ENCODE data around the gene PLA2G2D.

DNA sequence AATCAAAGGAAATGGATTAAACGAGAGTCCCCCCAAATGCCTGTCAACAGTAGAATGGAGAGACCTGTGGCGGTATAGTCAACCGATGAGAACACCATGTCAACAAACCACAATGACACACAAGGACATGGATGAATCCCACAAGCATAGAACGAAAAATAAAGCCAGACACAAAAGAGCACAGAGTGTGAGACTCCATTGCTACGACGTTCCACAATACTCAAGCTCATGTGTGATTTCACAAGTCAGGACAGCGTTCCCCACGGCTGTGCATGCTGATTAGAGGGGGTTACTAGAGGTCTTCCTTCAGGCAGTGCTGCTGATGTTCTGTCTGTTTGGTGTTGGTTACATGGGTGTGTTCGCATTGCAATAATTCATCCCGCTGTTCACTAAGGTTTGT lies 5.8 kb upstream of the PLA2G2D start:
- TF ChIP-seq, protein P1, sequence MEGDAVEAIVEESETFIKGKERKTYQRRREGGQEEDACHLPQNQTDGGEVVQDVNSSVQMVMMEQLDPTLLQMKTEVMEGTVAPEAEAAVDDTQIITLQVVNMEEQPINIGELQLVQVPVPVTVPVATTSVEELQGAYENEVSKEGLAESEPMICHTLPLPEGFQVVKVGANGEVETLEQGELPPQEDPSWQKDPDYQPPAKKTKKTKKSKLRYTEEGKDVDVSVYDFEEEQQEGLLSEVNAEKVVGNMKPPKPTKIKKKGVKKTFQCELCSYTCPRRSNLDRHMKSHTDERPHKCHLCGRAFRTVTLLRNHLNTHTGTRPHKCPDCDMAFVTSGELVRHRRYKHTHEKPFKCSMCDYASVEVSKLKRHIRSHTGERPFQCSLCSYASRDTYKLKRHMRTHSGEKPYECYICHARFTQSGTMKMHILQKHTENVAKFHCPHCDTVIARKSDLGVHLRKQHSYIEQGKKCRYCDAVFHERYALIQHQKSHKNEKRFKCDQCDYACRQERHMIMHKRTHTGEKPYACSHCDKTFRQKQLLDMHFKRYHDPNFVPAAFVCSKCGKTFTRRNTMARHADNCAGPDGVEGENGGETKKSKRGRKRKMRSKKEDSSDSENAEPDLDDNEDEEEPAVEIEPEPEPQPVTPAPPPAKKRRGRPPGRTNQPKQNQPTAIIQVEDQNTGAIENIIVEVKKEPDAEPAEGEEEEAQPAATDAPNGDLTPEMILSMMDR (IDR thresholded peaks at IDR 0.05; ENCODE audit: poor library complexity) = no peak
- TF ChIP-seq EZH2 (IDR thresholded peaks at IDR 0.05; ENCODE audit: borderline replicate concordance) (no peak), EZH2phosphoT487 (IDR thresholded peaks at IDR 0.05; ENCODE audit: low read depth, severe bottlenecking, unreplicated experiment) (no peak)
